Calu3 (cell line): ENCODE data around the gene KBTBD13. TPM values are rescaled to one million over a fixed set of nuclear protein-coding genes. Genes with fewer than 3 reads are reported as not detected.
A peak's percentile ranks its signal among the peaks of the same experiment; 100 is the strongest.

Source experiments
- BruUV-seq: library from RNA; stranded (reverse); fragments of 400-500 nt; replicated peaks from 2 replicates; lab custom pipeline; 2021; lab: Mats Ljungman, UMichigan
- CTCF ChIA-PET: fragments of 300-600 bp; sonication (Branson Sonifier 250); formaldehyde crosslinking; loops from one replicate; lab custom pipeline; 2022; ENCODE audit warnings: antibody characterized with exemption; lab: Charles Lee
- DNase-seq: peaks from one replicate; pipeline ENCODE4 v3.0.0; 2022
- H3K27ac Mint-ChIP-seq: one replicate; pipeline ENCODE4 v1.8.0; 2022; ENCODE audit warnings: mixed read lengths; ENCODE audit not compliant: unreplicated experiment
- H3K27me3 Mint-ChIP-seq: one replicate; pipeline ENCODE4 v1.8.0; 2022; ENCODE audit warnings: mixed read lengths; ENCODE audit not compliant: unreplicated experiment
- H3K36me3 Mint-ChIP-seq: one replicate; pipeline ENCODE4 v1.8.0; 2022; ENCODE audit warnings: mild to moderate bottlenecking, moderate library complexity, mixed read lengths; ENCODE audit not compliant: insufficient read depth, unreplicated experiment
- H3K4me1 Mint-ChIP-seq: one replicate; pipeline ENCODE4 v1.8.0; 2022; ENCODE audit warnings: mild to moderate bottlenecking, low read depth, mixed read lengths; ENCODE audit not compliant: unreplicated experiment
- H3K4me3 Mint-ChIP-seq: one replicate; pipeline ENCODE4 v1.8.0; 2022; ENCODE audit warnings: mild to moderate bottlenecking, low read depth, moderate library complexity, mixed read lengths; ENCODE audit not compliant: unreplicated experiment
- H3K9me3 Mint-ChIP-seq: one replicate; pipeline ENCODE4 v1.8.0; 2022; ENCODE audit warnings: low read depth, mixed read lengths; ENCODE audit not compliant: unreplicated experiment
- CTCF ChIP-seq: fragments of 200-600 bp; IDR thresholded peaks from one replicate; pipeline ENCODE4 v1.8.0; 2022; ENCODE audit warnings: antibody characterized with exemption; ENCODE audit not compliant: unreplicated experiment
- intact Hi-C: fragments of 100-400 bp; cut with micrococcal nuclease; formaldehyde crosslinking; loops from one replicate; pipeline ENCODE4 v1.10.0; 2022; ENCODE audit not compliant: unreplicated experiment
- total RNA-seq: library from RNA; stranded (reverse); gene quantifications from 2 replicates; pipeline ENCODE4 v1.2.3, GENCODE V29; 2022

The KBTBD13 gene
- total RNA-seq, 1 experiment from 2014 or later = not detected

GRCh38 chr15:65062726-65063125 lies 13.8 kb upstream of the KBTBD13 start:
- Mint-ChIP-seq H3K4me3 (no peak overlapping the region), H3K27ac (no peak overlapping the region), H3K9me3 (no peaks in the 10 kb centered on the region), H3K27me3 (peaks cover 29% of the 10 kb centered on the region), H3K4me1 (peaks cover 28% of the 10 kb centered on the region), H3K36me3 (peaks cover 5% of the 10 kb centered on the region)
- CTCF ChIA-PET = interaction anchor here (0.8 kb wide), 1 partner anchor 173 kb away, joined by 4 read pairs; no protein-coding TSS in a partner anchor
- TF ChIP-seq CTCF = no peak
- no TSS peak for BruUV-seq
- intact Hi-C loops = no loop called here
- DNase-seq = no peak

- no TSS peak for BruUV-seq
- H3K4me1 Mint-ChIP-seq = peaks cover 25% of the 10 kb centered on the region
- DNase-seq = no peak
- CTCF ChIA-PET = no interaction called here
- H3K27me3 Mint-ChIP-seq = peaks cover 41% of the 10 kb centered on the region
- intact Hi-C loops = no loop called here
- H3K4me3 Mint-ChIP-seq = no peak overlapping the region
- no peak for TF ChIP-seq CTCF
- H3K36me3 Mint-ChIP-seq = peaks cover 5% of the 10 kb centered on the region
- no peak overlapping the region for H3K27ac Mint-ChIP-seq
- no peaks in the 10 kb centered on the region for H3K9me3 Mint-ChIP-seq
These were observed 10.4 kb upstream of the KBTBD13 start for GRCh38 chr15:65066001-65066634.

- Mint-ChIP-seq H3K4me3 (peak overlapping the region; percentile 55), H3K4me1 (peaks cover 25% of the 10 kb centered on the region), H3K27ac (no peak overlapping the region), H3K36me3 (peaks cover 5% of the 10 kb centered on the region), H3K9me3 (no peaks in the 10 kb centered on the region), H3K27me3 (peaks cover 41% of the 10 kb centered on the region)
- CTCF ChIA-PET = interaction anchor here (0.6 kb wide), 1 partner anchor 1472 kb away, joined by 5 read pairs; no protein-coding TSS in a partner anchor
- intact Hi-C loops = no loop called here
- DNase-seq = no peak
- no TSS peak for BruUV-seq
- TF ChIP-seq CTCF = no peak
These were observed 9.8 kb upstream of the KBTBD13 start for GRCh38 chr15:65066635-65067316.

- intact Hi-C loops = no loop called here
- H3K4me1 Mint-ChIP-seq = peaks cover 23% of the 10 kb centered on the region
- peak overlapping the region; percentile 55 for H3K4me3 Mint-ChIP-seq
These were observed 9.3 kb upstream of the KBTBD13 start for GRCh38 chr15:65067317-65067644.

More at GRCh38 chr15:65067317-65067644, 9.3 kb upstream of the KBTBD13 start:
- Mint-ChIP-seq H3K27me3 (peaks cover 41% of the 10 kb centered on the region), H3K27ac (no peak overlapping the region), H3K36me3 (peaks cover 5% of the 10 kb centered on the region), H3K9me3 (no peaks in the 10 kb centered on the region)
- CTCF ChIA-PET = interaction anchor here (0.6 to 1.4 kb wide), 2 partner anchors 13 to 46 kb away, joined by 3 to 5 read pairs; no protein-coding TSS in a partner anchor
- no peak for TF ChIP-seq CTCF
- no peak for DNase-seq
- BruUV-seq = no TSS peak
